Prostate gland (tissue), 2 donors: Measurements from ENCODE around the gene MPC1. TPM values are rescaled to one million over a fixed set of nuclear protein-coding genes. Genes with fewer than 3 reads are reported as not detected.
"Not testable (repeated sequence)": the region's sequence is repeated elsewhere in the genome, so short reads cannot be mapped to it uniquely, and the experiment has no call there.

Experiments
- DNase-seq: peaks from one replicate; pipeline ENCODE4 v3.0.0-alpha.2; 2019; ENCODE audit warnings: low spot score
- H3K27ac ChIP-seq, 2 donors: fragments of 200-600 bp; sonication (generic); 2 replicates each; pipeline ENCODE4 v1.5.1; 2017 to 2019
- H3K27me3 ChIP-seq: fragments of 200-600 bp; sonication (generic); replicated peaks from 2 replicates; pipeline ENCODE4 v1.5.1; 2019; ENCODE audit not compliant: insufficient read depth
- H3K36me3 ChIP-seq, 2 donors: fragments of 200-600 bp; sonication (generic); 1 replicate in 1 of 2; 2 replicates in 1 of 2; pipeline versions ENCODE4 v1.5.1 to v1.8.1; 2017 to 2019
- H3K4me1 ChIP-seq: fragments of 200-600 bp; sonication (generic); replicated peaks from 2 replicates; pipeline ENCODE4 v1.5.1; 2019
- H3K4me3 ChIP-seq, 2 donors: fragments of 200-600 bp; sonication (generic); 2 replicates each; pipeline ENCODE4 v1.5.1; 2017 to 2019
- H3K9me3 ChIP-seq: fragments of 200-600 bp; sonication (generic); 2 replicates; pipeline ENCODE4 v1.5.1; 2017
- POLR2A ChIP-seq: fragments of 450-650 bp; IDR thresholded peaks from one replicate; pipeline ENCODE4 v1.6.1; 2016; ENCODE audit warnings: antibody characterized with exemption, mild to moderate bottlenecking
- POLR2AphosphoS5 ChIP-seq: sonication (generic); formaldehyde crosslinking; IDR thresholded peaks from one replicate; pipeline ENCODE4 v1.6.1; 2017; ENCODE audit warnings: antibody characterized with exemption
- WGBS: methylation state at CpG from one replicate; pipeline ENCODE4 v1.1.5; 2018; 5-methylcytosine and 5-hydroxymethylcytosine counted together
- intact Hi-C: fragments of 100-400 bp; cut with DNase I; formaldehyde crosslinking; loops from one replicate; pipeline ENCODE4 v1.14.2; 2022
- total RNA-seq, 2 donors: library from RNA; depleted of rRNA; stranded (reverse); fragments of >200 nt; gene quantifications; one replicate each; pipeline ENCODE4 v1.1.0, GENCODE V29; 2016
- TF ChIP-seq, protein P1 (sequence below), 4 experiments: fragments of 200-600 bp in 2 of 4; fragments of 450-650 bp in 2 of 4; sonication (generic) in 2 of 4; IDR thresholded peaks; 1 replicate in 3 of 4; 2 replicates in 1 of 4; pipeline ENCODE4 v1.5.1; 2016 to 2019; ENCODE audit warnings: antibody characterized with exemption in 4 of 4, mild to moderate bottlenecking in 2 of 4, moderate library complexity in 2 of 4

MPC1 gene
- total RNA-seq, 2 donors from 2014 or later: 25.3 to 58.9 TPM

DNA sequence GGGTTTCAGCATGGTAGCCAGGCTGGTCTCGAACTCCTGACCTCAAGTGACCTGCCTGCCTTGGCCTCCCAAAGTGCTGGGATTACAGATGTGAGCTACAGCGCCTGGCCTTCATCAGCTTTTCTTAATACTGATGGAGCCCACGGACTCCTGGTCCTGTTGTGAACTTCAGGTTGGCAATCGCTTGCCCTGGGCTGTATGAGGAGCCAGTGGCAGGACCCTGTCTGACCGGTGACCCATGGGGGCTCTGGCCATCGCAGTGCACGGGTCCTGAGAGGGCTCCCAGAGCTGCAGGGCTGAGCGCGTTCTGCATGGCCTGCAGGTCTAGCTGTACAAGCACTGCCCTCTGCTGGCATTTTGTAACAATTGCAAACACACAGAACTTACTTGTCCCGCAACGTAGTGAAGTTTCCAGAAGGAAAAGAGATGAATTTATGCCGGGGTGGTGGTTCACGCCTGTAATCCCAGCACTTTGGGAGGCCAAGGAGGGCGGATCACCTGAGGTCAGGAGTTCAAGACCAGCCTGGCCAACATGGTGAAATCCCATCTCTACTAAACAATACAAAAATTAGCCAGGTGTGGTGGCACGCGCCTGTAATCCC is 18.0 kb upstream of the MPC1 start:
- TF ChIP-seq, protein P1, sequence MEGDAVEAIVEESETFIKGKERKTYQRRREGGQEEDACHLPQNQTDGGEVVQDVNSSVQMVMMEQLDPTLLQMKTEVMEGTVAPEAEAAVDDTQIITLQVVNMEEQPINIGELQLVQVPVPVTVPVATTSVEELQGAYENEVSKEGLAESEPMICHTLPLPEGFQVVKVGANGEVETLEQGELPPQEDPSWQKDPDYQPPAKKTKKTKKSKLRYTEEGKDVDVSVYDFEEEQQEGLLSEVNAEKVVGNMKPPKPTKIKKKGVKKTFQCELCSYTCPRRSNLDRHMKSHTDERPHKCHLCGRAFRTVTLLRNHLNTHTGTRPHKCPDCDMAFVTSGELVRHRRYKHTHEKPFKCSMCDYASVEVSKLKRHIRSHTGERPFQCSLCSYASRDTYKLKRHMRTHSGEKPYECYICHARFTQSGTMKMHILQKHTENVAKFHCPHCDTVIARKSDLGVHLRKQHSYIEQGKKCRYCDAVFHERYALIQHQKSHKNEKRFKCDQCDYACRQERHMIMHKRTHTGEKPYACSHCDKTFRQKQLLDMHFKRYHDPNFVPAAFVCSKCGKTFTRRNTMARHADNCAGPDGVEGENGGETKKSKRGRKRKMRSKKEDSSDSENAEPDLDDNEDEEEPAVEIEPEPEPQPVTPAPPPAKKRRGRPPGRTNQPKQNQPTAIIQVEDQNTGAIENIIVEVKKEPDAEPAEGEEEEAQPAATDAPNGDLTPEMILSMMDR (IDR thresholded peaks at IDR 0.05): peak; percentile 25 to 79 (median 69)
- not testable (repeated sequence) for H3K4me1 ChIP-seq, H3K9me3 ChIP-seq, H3K4me3 ChIP-seq, H3K36me3 ChIP-seq, H3K27ac ChIP-seq, H3K27me3 ChIP-seq
- intact Hi-C loops: loop anchor here (2.0 to 5.0 kb wide), 2 partner anchors 126 to 518 kb away; no protein-coding TSS in a partner anchor
- 25% methylated on average over 16 of the region's 16 CpGs for WGBS
- DNase-seq: peak; percentile 68

DNA sequence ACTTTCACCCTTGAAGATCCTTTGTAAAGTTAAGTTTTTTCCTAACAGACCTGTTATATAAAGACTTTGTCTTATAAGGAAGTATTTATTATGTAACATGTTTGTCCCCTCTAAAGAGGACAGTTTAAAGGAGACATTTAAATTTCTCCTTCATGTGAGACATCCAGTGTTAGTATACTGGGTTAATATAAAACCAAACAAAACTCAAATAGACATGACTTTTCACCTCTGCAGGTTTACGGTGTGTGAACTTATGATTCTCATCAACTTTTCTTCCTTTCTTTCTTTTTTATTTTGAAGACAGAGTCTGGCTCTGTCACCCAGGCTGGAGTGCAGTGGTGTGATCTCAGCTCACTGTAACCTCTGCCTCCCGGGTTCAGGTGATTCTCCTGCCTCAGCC is 17.4 kb upstream of the MPC1 start:
- no peaks in the 10 kb centered on the region for H3K27me3 ChIP-seq
- no peak for DNase-seq
- H3K4me3 ChIP-seq: no peak overlapping the region
- H3K9me3 ChIP-seq: no peaks in the 10 kb centered on the region
- no peaks in the 10 kb centered on the region for H3K4me1 ChIP-seq
- H3K27ac ChIP-seq: no peak overlapping the region
- WGBS: 95% methylated on average over 2 of the region's 2 CpGs
- TF ChIP-seq, protein P1 (IDR thresholded peaks at IDR 0.05): no peak
- TF ChIP-seq POLR2AphosphoS5: no peak
- no peak for TF ChIP-seq POLR2A
- H3K36me3 ChIP-seq: no peaks in the 10 kb centered on the region
- intact Hi-C loops: loop anchor here (2.0 to 5.0 kb wide), 2 partner anchors 125 to 518 kb away; no protein-coding TSS in a partner anchor

- intact Hi-C loops: no loop called here
- Histone ChIP-seq H3K4me3 (no peak overlapping the region), H3K4me1 (no peaks in the 10 kb centered on the region), H3K9me3 (no peaks in the 10 kb centered on the region), H3K27ac (no peak overlapping the region), H3K36me3 (no peaks in the 10 kb centered on the region), H3K27me3 (no peaks in the 10 kb centered on the region)
- 82% methylated on average over 3 of the region's 3 CpGs for WGBS
- no peak for TF ChIP-seq POLR2AphosphoS5
- no peak for TF ChIP-seq POLR2A
- TF ChIP-seq, protein P1 (IDR thresholded peaks at IDR 0.05): no peak
- no peak for DNase-seq
Observed at GRCh38 chr6:166398348-166398747, 15.6 kb upstream of the MPC1 start.

GRCh38 chr6:166397849-166398248 is 15.1 kb upstream of the MPC1 start:
- no peak overlapping the region for H3K27ac ChIP-seq
- TF ChIP-seq POLR2A (no peak), POLR2AphosphoS5 (no peak)
- TF ChIP-seq, protein P1 (IDR thresholded peaks at IDR 0.05): no peak
- H3K36me3 ChIP-seq: no peaks in the 10 kb centered on the region
- H3K27me3 ChIP-seq: no peaks in the 10 kb centered on the region
- intact Hi-C loops: no loop called here
- no peaks in the 10 kb centered on the region for H3K4me1 ChIP-seq
- no peaks in the 10 kb centered on the region for H3K9me3 ChIP-seq
- H3K4me3 ChIP-seq: no peak overlapping the region
- WGBS: 94% methylated on average over 4 of the region's 4 CpGs
- no peak for DNase-seq

DNA sequence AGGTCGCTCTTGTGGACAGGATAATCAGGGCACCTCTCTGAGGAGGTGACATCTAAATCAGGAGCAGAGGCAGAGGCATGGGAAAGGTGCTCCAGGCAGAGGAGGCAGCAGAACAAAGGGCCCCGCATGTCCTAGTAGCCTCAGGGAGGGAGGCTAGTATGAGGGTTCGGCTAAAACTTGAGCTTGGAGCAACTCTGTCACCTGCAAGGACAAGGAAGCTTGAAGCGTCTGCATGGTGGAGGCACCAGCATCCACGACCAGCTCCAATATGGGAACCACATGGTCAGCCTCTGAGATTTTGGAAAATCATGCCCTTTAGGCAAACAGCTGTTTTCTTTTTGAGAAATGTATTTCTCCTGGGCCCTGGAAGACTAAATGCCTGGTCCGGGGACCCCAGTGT is 13.0 kb upstream of the MPC1 start:
- intact Hi-C loops: no loop called here
- DNase-seq: no peak
- H3K4me3 ChIP-seq: no peak overlapping the region
- no peaks in the 10 kb centered on the region for H3K9me3 ChIP-seq
- no peak overlapping the region for H3K27ac ChIP-seq
- TF ChIP-seq POLR2A (no peak), POLR2AphosphoS5 (no peak)
- H3K36me3 ChIP-seq: no peaks in the 10 kb centered on the region
- no peaks in the 10 kb centered on the region for H3K27me3 ChIP-seq
- no peaks in the 10 kb centered on the region for H3K4me1 ChIP-seq
- WGBS: 77% methylated on average over 6 of the region's 6 CpGs
